HEK293 (cell line): ENCODE results near the gene SH3RF1.
A peak's percentile ranks its signal among the peaks of the same experiment; 100 is the strongest.

Experiments used
- CTCF ChIA-PET: fragments of 350-600 bp; formaldehyde crosslinking; extraction: SDS; loops from one replicate; lab custom pipeline; 2021; ENCODE audit warnings: antibody characterized with exemption; lab: Yijun Ruan, JAX
- POLR2A ChIA-PET: fragments of 300-600 bp; formaldehyde crosslinking; extraction: SDS; loops from one replicate; lab custom pipeline; 2020; ENCODE audit warnings: antibody characterized with exemption, inconsistent platforms; lab: Yijun Ruan, JAX
- H3K27ac ChIP-seq: fragments of 200-500 bp; sonication (Bioruptor generic); 2 replicates; pipeline ENCODE4 v1.5.1; 2014; ENCODE audit warnings: low read depth, low read length, control low read depth, inconsistent platforms; ENCODE audit errors: extremely low read depth
- H3K36me3 ChIP-seq, 2 experiments: fragments of 200-500 bp in 1 of 2; sonication (Bioruptor generic) in 1 of 2; 1 replicate in 1 of 2; 2 replicates in 1 of 2; pipeline ENCODE4 v1.5.1; 2014 to 2017; ENCODE audit warnings: inconsistent platforms in 2 of 2, low read length in 2 of 2; ENCODE audit not compliant: control insufficient read depth in 2 of 2, insufficient read depth in 1 of 2
- H3K4me1 ChIP-seq: fragments of 200-500 bp; sonication (Bioruptor generic); 2 replicates; pipeline ENCODE4 v1.5.1; 2014; ENCODE audit warnings: mild to moderate bottlenecking, low read length, inconsistent platforms; ENCODE audit not compliant: control insufficient read depth, insufficient read depth
- H3K4me3 ChIP-seq: 2 replicates; pipeline ENCODE4 v1.5.1; 2011; ENCODE audit warnings: low read depth, mild to moderate bottlenecking, control low read depth, low read length, moderate library complexity
- H3K9me3 ChIP-seq: fragments of 200-500 bp; sonication (Bioruptor generic); 2 replicates; pipeline ENCODE4 v1.5.1; 2014; ENCODE audit warnings: low read depth, low read length, inconsistent platforms; ENCODE audit not compliant: control insufficient read depth, insufficient read depth
- BCL11A ChIP-seq: fragments of 450-650 bp; formaldehyde crosslinking; IDR thresholded peaks from 2 replicates; pipeline ENCODE4 v1.5.1; 2016; ENCODE audit warnings: low read depth, missing biosample characterization, missing genetic modification characterization
- ELK4 ChIP-seq: IDR thresholded peaks from 2 replicates; pipeline ENCODE4 v1.6.1; 2011; ENCODE audit warnings: mild to moderate bottlenecking, low read depth, low read length, borderline replicate concordance
- GLI2 ChIP-seq: fragments of 450-650 bp; formaldehyde crosslinking; IDR thresholded peaks from 2 replicates; pipeline ENCODE4; 2017; ENCODE audit warnings: missing biosample characterization, missing genetic modification characterization, low read depth, borderline replicate concordance
- HIC1 ChIP-seq: fragments of 450-650 bp; formaldehyde crosslinking; IDR thresholded peaks from 2 replicates; pipeline ENCODE4 v1.5.1; 2016; ENCODE audit warnings: missing biosample characterization, missing genetic modification characterization
- HOXC10 ChIP-seq: sonication (generic); formaldehyde crosslinking; IDR thresholded peaks from 2 replicates; pipeline ENCODE4 v1.8.1; 2023; ENCODE audit warnings: mild to moderate bottlenecking, missing genetic modification reagents
- IKZF3 ChIP-seq: fragments of 450-650 bp; IDR thresholded peaks from 2 replicates; pipeline ENCODE4 v1.5.0; 2018; ENCODE audit warnings: missing biosample characterization, mild to moderate bottlenecking, missing genetic modification characterization, moderate library complexity
- KLF17 ChIP-seq: fragments of 450-650 bp; formaldehyde crosslinking; IDR thresholded peaks from 2 replicates; pipeline ENCODE4 v1.5.1; 2016; ENCODE audit warnings: missing biosample characterization, missing genetic modification characterization
- KLF7 ChIP-seq: fragments of 450-650 bp; formaldehyde crosslinking; IDR thresholded peaks from 2 replicates; pipeline ENCODE4 v1.5.1; 2016; ENCODE audit warnings: missing biosample characterization, missing genetic modification characterization, borderline replicate concordance
- PRDM1 ChIP-seq: fragments of 450-650 bp; formaldehyde crosslinking; IDR thresholded peaks from 2 replicates; pipeline ENCODE4; 2016; ENCODE audit warnings: missing biosample characterization, missing genetic modification characterization
- REPIN1 ChIP-seq: fragments of 450-650 bp; formaldehyde crosslinking; IDR thresholded peaks from 2 replicates; pipeline ENCODE4 v1.5.1; 2017; ENCODE audit warnings: missing biosample characterization, missing genetic modification characterization, low read depth
- SCRT1 ChIP-seq: fragments of 450-650 bp; formaldehyde crosslinking; IDR thresholded peaks from 2 replicates; pipeline ENCODE4 v1.5.1; 2016; ENCODE audit warnings: missing biosample characterization, missing genetic modification characterization, borderline replicate concordance
- SETDB1 ChIP-seq: IDR thresholded peaks from one replicate; pipeline ENCODE4 v1.6.1; 2017; ENCODE audit warnings: mild to moderate bottlenecking, low read length, moderate library complexity, mixed read lengths; ENCODE audit not compliant: insufficient read length
- SP3 ChIP-seq: fragments of 450-650 bp; formaldehyde crosslinking; IDR thresholded peaks from 2 replicates; pipeline ENCODE4 v1.5.1; 2016; ENCODE audit warnings: missing biosample characterization, missing genetic modification characterization
- SP7 ChIP-seq: fragments of 450-650 bp; formaldehyde crosslinking; IDR thresholded peaks from 2 replicates; pipeline ENCODE4 v1.5.1; 2016; ENCODE audit warnings: missing biosample characterization, missing genetic modification characterization
- TRIM28 ChIP-seq: IDR thresholded peaks from 2 replicates; pipeline ENCODE4 v1.6.1; 2011; ENCODE audit warnings: low read length, control low read depth, borderline replicate concordance
- TSHZ1 ChIP-seq: fragments of 450-650 bp; formaldehyde crosslinking; IDR thresholded peaks from 2 replicates; pipeline ENCODE4 v1.5.1; 2016; ENCODE audit warnings: missing biosample characterization, missing genetic modification characterization, borderline replicate concordance
- YY1 ChIP-seq: fragments of 450-650 bp; formaldehyde crosslinking; IDR thresholded peaks from 2 replicates; pipeline ENCODE4 v1.5.1; 2018; ENCODE audit warnings: missing biosample characterization, missing genetic modification characterization
- ZBTB17 ChIP-seq: fragments of 450-650 bp; formaldehyde crosslinking; IDR thresholded peaks from 2 replicates; pipeline ENCODE4 v1.5.1; 2016; ENCODE audit warnings: missing biosample characterization, missing genetic modification characterization
- ZBTB6 ChIP-seq: fragments of 450-650 bp; formaldehyde crosslinking; IDR thresholded peaks from 2 replicates; pipeline ENCODE4 v1.5.1; 2017; ENCODE audit warnings: missing biosample characterization, missing genetic modification characterization
- ZFP37 ChIP-seq: fragments of 450-650 bp; formaldehyde crosslinking; IDR thresholded peaks from 2 replicates; pipeline ENCODE4 v1.5.1; 2016; ENCODE audit warnings: missing biosample characterization, missing genetic modification characterization
- ZNF169 ChIP-seq: fragments of 450-650 bp; formaldehyde crosslinking; IDR thresholded peaks from 2 replicates; pipeline ENCODE4 v1.5.1; 2016; ENCODE audit warnings: missing biosample characterization, missing genetic modification characterization
- ZNF184 ChIP-seq: fragments of 450-650 bp; IDR thresholded peaks from 2 replicates; pipeline ENCODE4 v1.5.1; 2018; ENCODE audit warnings: missing biosample characterization, mild to moderate bottlenecking, missing genetic modification characterization
- ZNF239 ChIP-seq: fragments of 450-650 bp; formaldehyde crosslinking; IDR thresholded peaks from 2 replicates; pipeline ENCODE4 v1.5.1; 2016; ENCODE audit warnings: missing biosample characterization, missing genetic modification characterization
- ZNF24 ChIP-seq: fragments of 450-650 bp; formaldehyde crosslinking; IDR thresholded peaks from 2 replicates; pipeline ENCODE4 v1.5.1; 2016; ENCODE audit warnings: missing biosample characterization, missing genetic modification characterization
- ZNF324 ChIP-seq: fragments of 450-650 bp; formaldehyde crosslinking; IDR thresholded peaks from 2 replicates; pipeline ENCODE4 v1.5.1; 2016; ENCODE audit warnings: missing biosample characterization, missing genetic modification characterization
- ZNF394 ChIP-seq: fragments of 450-650 bp; formaldehyde crosslinking; IDR thresholded peaks from 2 replicates; pipeline ENCODE4 v1.5.1; 2016; ENCODE audit warnings: missing biosample characterization, missing genetic modification characterization, mild to moderate bottlenecking, moderate library complexity, borderline replicate concordance
- ZNF558 ChIP-seq: fragments of 450-650 bp; formaldehyde crosslinking; IDR thresholded peaks from 2 replicates; pipeline ENCODE4 v1.5.1; 2016; ENCODE audit warnings: missing biosample characterization, missing genetic modification characterization
- ZXDB ChIP-seq: fragments of 450-650 bp; formaldehyde crosslinking; IDR thresholded peaks from 2 replicates; pipeline ENCODE4 v1.5.1; 2016; ENCODE audit warnings: missing biosample characterization, missing genetic modification characterization

SH3RF1 gene

GRCh38 chr4:169229571-169230028 lies 41.2 kb downstream of the SH3RF1 start (continued):
- TF ChIP-seq ELK4 (no peak), TRIM28 (no peak; the same call in 1 of the 2 replicates), ZFP37 (tag by site-specific recombination) (0 out of 2 replicates have a peak, but pooled peaks have one; percentile 44), ZNF324 (tag by site-specific recombination) (0 out of 2 replicates have a peak, but pooled peaks have one; percentile 46), GLI2 (peak; percentile 78; the same call in 1 of the 2 replicates), KLF7 (tag by site-specific recombination) (no peak), IKZF3 (tag by site-specific recombination) (0 out of 2 replicates have a peak, but pooled peaks have one; percentile 29), HIC1 (tag by site-specific recombination) (peak; percentile 51; the same call in 1 of the 2 replicates), BCL11A (tag by site-specific recombination) (0 out of 2 replicates have a peak, but pooled peaks have one; percentile 14), ZNF184 (tag by site-specific recombination) (peak; percentile 75; the same call in 1 of the 2 replicates), ZBTB6 (no peak), SP3 (0 out of 2 replicates have a peak, but pooled peaks have one; percentile 24)

- Histone ChIP-seq H3K4me1 (peaks cover 9% of the 10 kb centered on the region), H3K27ac (no peak overlapping the region), H3K4me3 (no peak overlapping the region), H3K36me3 (peaks cover 0 to 3% of the 10 kb centered on the region in 2 experiments; a peak in 1 of 3 replicates), H3K9me3 (no peaks in the 10 kb centered on the region)
- ChIA-PET CTCF (no interaction called here), POLR2A (no interaction called here)
- no peak for TF ChIP-seq HOXC10 (CRISPR knock-in tag)
- TF ChIP-seq KLF17: no peak
- TF ChIP-seq PRDM1: no peak
- no peak for TF ChIP-seq SETDB1
- TF ChIP-seq ZBTB17 (tag by site-specific recombination): no peak
- no peak for TF ChIP-seq ZNF394
- TF ChIP-seq SCRT1 (tag by site-specific recombination): no peak
- TF ChIP-seq ZXDB (tag by site-specific recombination): no peak
- no peak for TF ChIP-seq ZNF239
- TF ChIP-seq TRIM28: no peak
- TF ChIP-seq ZNF169: no peak
- no peak for TF ChIP-seq REPIN1 (tag by site-specific recombination)
- no peak for TF ChIP-seq YY1 (tag by site-specific recombination)
- no peak for TF ChIP-seq ZNF24 (tag by site-specific recombination)
- no peak for TF ChIP-seq ZNF558 (tag by site-specific recombination)
- no peak for TF ChIP-seq SP7
- no peak for TF ChIP-seq TSHZ1 (tag by site-specific recombination)
Measured at GRCh38 chr4:169228076-169228475, 42.7 kb downstream of the SH3RF1 start.
